ENCODE data around the gene EPB41L1. TPM values are rescaled to one million over a fixed set of nuclear protein-coding genes. Genes with fewer than 3 reads are reported as not detected.

EPB41L1 gene
- polyA plus RNA-seq, 1 donor from 2014 or later = 38.2 TPM

DNA sequence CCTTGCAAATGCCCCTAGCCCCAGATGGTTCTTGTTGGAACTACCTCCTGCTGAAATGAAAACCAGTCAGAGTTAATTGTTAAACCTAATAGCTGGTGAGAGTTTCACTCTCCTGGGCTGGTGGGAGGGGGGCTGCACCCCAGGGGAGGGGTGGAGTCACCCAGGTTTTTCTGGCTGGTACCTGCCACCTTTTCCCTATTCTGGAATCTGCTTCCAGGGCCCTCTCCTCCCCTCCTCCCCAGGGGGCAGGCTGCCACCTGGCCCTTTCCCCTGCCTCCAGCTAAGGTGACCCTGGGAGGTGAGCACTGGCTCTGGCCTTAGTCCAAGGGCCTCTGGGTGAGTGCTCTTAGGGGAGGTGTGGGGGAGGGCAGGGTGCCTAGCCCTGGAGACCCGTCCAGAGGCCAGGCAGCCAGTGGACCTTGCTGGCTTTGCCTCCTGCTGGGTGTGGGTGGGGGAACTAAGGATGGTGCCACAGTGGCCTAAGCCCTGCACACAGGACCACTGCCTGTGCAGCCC is 48.8 kb upstream of the EPB41L1 start:
- no peaks in the 10 kb centered on the region for H3K9me2 ChIP-seq (ENCODE audit: insufficient read depth, low read length)
- H3K79me2 ChIP-seq (replicated peaks; ENCODE audit: insufficient read depth, low read length) = peaks cover 6% of the 10 kb centered on the region
- H3F3A ChIP-seq (ENCODE audit: insufficient read depth, low read length, poor library complexity, severe bottlenecking) = no peaks in the 10 kb centered on the region
- no peaks in the 10 kb centered on the region for H4K20me1 ChIP-seq (ENCODE audit: insufficient read depth)
- no peak overlapping the region for H3K27ac ChIP-seq (ENCODE audit: low read length)
- no peaks in the 10 kb centered on the region for H3K9me3 ChIP-seq (ENCODE audit: low read length)
- no peak overlapping the region for H2AFZ ChIP-seq (ENCODE audit: low read depth, low read length)
- no peak overlapping the region for H3K4me3 ChIP-seq (ENCODE audit: low read length)
- TF ChIP-seq POLR2AphosphoS5 (IDR thresholded peaks at IDR 0.05) = no peak
- TF ChIP-seq, protein P1, sequence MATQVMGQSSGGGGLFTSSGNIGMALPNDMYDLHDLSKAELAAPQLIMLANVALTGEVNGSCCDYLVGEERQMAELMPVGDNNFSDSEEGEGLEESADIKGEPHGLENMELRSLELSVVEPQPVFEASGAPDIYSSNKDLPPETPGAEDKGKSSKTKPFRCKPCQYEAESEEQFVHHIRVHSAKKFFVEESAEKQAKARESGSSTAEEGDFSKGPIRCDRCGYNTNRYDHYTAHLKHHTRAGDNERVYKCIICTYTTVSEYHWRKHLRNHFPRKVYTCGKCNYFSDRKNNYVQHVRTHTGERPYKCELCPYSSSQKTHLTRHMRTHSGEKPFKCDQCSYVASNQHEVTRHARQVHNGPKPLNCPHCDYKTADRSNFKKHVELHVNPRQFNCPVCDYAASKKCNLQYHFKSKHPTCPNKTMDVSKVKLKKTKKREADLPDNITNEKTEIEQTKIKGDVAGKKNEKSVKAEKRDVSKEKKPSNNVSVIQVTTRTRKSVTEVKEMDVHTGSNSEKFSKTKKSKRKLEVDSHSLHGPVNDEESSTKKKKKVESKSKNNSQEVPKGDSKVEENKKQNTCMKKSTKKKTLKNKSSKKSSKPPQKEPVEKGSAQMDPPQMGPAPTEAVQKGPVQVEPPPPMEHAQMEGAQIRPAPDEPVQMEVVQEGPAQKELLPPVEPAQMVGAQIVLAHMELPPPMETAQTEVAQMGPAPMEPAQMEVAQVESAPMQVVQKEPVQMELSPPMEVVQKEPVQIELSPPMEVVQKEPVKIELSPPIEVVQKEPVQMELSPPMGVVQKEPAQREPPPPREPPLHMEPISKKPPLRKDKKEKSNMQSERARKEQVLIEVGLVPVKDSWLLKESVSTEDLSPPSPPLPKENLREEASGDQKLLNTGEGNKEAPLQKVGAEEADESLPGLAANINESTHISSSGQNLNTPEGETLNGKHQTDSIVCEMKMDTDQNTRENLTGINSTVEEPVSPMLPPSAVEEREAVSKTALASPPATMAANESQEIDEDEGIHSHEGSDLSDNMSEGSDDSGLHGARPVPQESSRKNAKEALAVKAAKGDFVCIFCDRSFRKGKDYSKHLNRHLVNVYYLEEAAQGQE (IDR thresholded peaks at IDR 0.05; ENCODE audit: borderline replicate concordance) = no peak
- TF ChIP-seq, protein P2, sequence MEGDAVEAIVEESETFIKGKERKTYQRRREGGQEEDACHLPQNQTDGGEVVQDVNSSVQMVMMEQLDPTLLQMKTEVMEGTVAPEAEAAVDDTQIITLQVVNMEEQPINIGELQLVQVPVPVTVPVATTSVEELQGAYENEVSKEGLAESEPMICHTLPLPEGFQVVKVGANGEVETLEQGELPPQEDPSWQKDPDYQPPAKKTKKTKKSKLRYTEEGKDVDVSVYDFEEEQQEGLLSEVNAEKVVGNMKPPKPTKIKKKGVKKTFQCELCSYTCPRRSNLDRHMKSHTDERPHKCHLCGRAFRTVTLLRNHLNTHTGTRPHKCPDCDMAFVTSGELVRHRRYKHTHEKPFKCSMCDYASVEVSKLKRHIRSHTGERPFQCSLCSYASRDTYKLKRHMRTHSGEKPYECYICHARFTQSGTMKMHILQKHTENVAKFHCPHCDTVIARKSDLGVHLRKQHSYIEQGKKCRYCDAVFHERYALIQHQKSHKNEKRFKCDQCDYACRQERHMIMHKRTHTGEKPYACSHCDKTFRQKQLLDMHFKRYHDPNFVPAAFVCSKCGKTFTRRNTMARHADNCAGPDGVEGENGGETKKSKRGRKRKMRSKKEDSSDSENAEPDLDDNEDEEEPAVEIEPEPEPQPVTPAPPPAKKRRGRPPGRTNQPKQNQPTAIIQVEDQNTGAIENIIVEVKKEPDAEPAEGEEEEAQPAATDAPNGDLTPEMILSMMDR (IDR thresholded peaks at IDR 0.05; ENCODE audit: poor library complexity, severe bottlenecking) = no peak
- no peak for TF ChIP-seq EP300 (conservative IDR thresholded peaks at IDR 0.05; ENCODE audit: poor library complexity, severe bottlenecking)
- no peak for TF ChIP-seq RAD21 (conservative IDR thresholded peaks at IDR 0.05)
- no peak for TF ChIP-seq SMC3 (conservative IDR thresholded peaks at IDR 0.05; ENCODE audit: poor library complexity)
- TF ChIP-seq EZH2 (IDR thresholded peaks at IDR 0.05; ENCODE audit: borderline replicate concordance, insufficient read depth, low read length, poor library complexity, severe bottlenecking) = no peak
- no peak for TF ChIP-seq TAF1 (IDR thresholded peaks at IDR 0.05; ENCODE audit: low read depth)
- no peak for TF ChIP-seq MXI1 (conservative IDR thresholded peaks at IDR 0.05; ENCODE audit: poor library complexity, severe bottlenecking)
- no peaks in the 10 kb centered on the region for H3K27me3 ChIP-seq (ENCODE audit: insufficient read depth, low read depth, low read length)
- no peak overlapping the region for H3K4me2 ChIP-seq (ENCODE audit: low read length)
- no peak overlapping the region for H3K9ac ChIP-seq (ENCODE audit: low read length)
- H3K36me3 ChIP-seq (ENCODE audit: insufficient read depth, low read length) = no peaks in the 10 kb centered on the region

DNA sequence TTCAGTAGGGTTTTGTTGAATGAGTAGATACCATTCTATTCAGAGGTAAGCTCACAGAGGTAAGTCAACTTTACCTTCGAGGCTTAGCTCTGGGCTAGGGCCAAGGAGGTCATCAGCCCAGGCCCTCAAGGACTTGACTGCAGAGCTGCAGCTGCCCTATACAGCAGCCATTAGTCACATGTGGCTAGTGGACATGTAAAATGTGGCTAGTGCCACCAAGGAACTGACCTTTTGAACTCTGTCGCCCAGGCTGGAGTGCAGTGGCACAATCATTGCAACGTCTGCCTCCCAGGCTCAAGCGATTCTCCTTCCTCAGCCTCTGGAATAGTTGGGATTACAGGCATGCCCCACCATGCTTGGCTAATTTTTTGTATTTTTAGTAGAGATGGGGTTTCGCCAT is 47.9 kb upstream of the EPB41L1 start:
- Histone ChIP-seq H4K20me1 (ENCODE audit: insufficient read depth) (no peaks in the 10 kb centered on the region), H2AFZ (ENCODE audit: low read depth, low read length) (no peak overlapping the region), H3K27me3 (ENCODE audit: insufficient read depth, low read depth, low read length) (no peaks in the 10 kb centered on the region), H3K36me3 (ENCODE audit: insufficient read depth, low read length) (no peaks in the 10 kb centered on the region), H3K4me3 (ENCODE audit: low read length) (no peak overlapping the region), H3K9ac (ENCODE audit: low read length) (no peak overlapping the region), H3F3A (ENCODE audit: insufficient read depth, low read length, poor library complexity, severe bottlenecking) (no peaks in the 10 kb centered on the region), H3K27ac (ENCODE audit: low read length) (no peak overlapping the region), H3K9me3 (ENCODE audit: low read length) (no peaks in the 10 kb centered on the region), H3K79me2 (replicated peaks; ENCODE audit: insufficient read depth, low read length) (peaks cover 6% of the 10 kb centered on the region), H3K4me2 (ENCODE audit: low read length) (no peak overlapping the region), H3K9me2 (ENCODE audit: insufficient read depth, low read length) (no peaks in the 10 kb centered on the region)
- TF ChIP-seq, protein P1 (IDR thresholded peaks at IDR 0.05; ENCODE audit: borderline replicate concordance) = no peak
- TF ChIP-seq EP300 (conservative IDR thresholded peaks at IDR 0.05; ENCODE audit: poor library complexity, severe bottlenecking) = no peak
- TF ChIP-seq TAF1 (IDR thresholded peaks at IDR 0.05; ENCODE audit: low read depth) = no peak
- TF ChIP-seq RAD21 (conservative IDR thresholded peaks at IDR 0.05) = no peak
- TF ChIP-seq POLR2AphosphoS5 (IDR thresholded peaks at IDR 0.05) = no peak
- TF ChIP-seq, protein P2 (IDR thresholded peaks at IDR 0.05; ENCODE audit: poor library complexity, severe bottlenecking) = no peak
- TF ChIP-seq MXI1 (conservative IDR thresholded peaks at IDR 0.05; ENCODE audit: poor library complexity, severe bottlenecking) = no peak
- no peak for TF ChIP-seq EZH2 (IDR thresholded peaks at IDR 0.05; ENCODE audit: borderline replicate concordance, insufficient read depth, low read length, poor library complexity, severe bottlenecking)
- TF ChIP-seq SMC3 (conservative IDR thresholded peaks at IDR 0.05; ENCODE audit: poor library complexity) = no peak
